GM13977 (cell line): ENCODE results near the gene AKR7A3.

Experiments
- DNase-seq: peaks from one replicate; pipeline ENCODE4 v3.0.0; 2012; ENCODE audit warnings: low spot score
- in situ Hi-C: fragments of 300-500 bp; cut with MboI; formaldehyde crosslinking; loops from one replicate; pipeline ENCODE4 v1.12.0; 2022; ENCODE audit warnings: low sequenced_read_pairs, low pct_unique_long_range_greater_than_20kb, mixed read lengths, inconsistent platforms; ENCODE audit not compliant: unreplicated experiment
- TF ChIP-seq, protein P1 (sequence below): IDR thresholded peaks from 2 replicates; pipeline ENCODE4 v1.5.1; 2012; ENCODE audit warnings: mild to moderate bottlenecking, control low read depth; ENCODE audit not compliant: insufficient read depth; ENCODE audit errors: extremely low read depth, missing control alignments

Gene AKR7A3

DNA sequence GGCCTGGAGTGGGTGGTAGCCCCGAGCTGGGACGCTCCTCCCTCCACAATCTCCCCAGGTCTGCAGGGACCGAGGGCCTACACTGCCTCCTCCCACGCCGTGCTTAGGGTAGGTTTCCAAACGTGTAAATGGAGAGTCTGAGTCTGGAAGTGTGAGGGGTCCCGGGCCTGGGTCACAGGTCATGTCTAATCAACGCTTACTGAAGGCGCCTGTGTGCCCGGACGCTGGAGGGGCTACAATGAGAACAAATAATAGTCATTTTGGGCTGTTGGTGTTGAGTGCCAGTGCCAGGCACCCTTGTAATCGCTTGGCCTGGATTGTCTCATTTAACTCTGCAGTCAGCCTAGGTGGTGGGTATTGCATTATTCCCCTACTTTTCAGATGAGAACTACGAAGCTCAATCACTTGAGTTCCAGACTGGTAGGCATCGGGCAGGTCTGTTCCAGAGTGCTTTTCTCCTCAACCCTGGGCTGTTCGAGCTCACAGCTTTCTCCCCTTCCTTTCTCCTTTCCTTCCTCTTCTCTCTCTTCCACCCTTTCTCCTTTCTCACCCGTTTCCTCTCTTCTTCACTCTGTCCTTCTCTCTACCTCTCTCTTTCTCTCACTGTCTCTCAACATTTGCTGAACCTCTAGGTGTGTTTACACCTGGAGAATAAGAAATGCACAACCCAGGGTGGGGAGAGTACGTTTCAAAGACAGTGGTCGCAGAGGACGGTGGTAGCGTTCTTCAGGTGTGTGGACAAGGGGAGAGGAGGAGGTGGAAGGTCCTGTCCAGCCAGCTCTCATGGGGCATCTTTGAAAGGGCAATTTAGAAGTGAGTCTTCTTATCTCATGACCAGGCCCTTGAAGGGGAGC, 24.4 kb upstream of the AKR7A3 start:
- in situ Hi-C loops, result no loop called here
- TF ChIP-seq, protein P1, sequence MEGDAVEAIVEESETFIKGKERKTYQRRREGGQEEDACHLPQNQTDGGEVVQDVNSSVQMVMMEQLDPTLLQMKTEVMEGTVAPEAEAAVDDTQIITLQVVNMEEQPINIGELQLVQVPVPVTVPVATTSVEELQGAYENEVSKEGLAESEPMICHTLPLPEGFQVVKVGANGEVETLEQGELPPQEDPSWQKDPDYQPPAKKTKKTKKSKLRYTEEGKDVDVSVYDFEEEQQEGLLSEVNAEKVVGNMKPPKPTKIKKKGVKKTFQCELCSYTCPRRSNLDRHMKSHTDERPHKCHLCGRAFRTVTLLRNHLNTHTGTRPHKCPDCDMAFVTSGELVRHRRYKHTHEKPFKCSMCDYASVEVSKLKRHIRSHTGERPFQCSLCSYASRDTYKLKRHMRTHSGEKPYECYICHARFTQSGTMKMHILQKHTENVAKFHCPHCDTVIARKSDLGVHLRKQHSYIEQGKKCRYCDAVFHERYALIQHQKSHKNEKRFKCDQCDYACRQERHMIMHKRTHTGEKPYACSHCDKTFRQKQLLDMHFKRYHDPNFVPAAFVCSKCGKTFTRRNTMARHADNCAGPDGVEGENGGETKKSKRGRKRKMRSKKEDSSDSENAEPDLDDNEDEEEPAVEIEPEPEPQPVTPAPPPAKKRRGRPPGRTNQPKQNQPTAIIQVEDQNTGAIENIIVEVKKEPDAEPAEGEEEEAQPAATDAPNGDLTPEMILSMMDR, result no peak
- peak; percentile 56 for DNase-seq

DNA sequence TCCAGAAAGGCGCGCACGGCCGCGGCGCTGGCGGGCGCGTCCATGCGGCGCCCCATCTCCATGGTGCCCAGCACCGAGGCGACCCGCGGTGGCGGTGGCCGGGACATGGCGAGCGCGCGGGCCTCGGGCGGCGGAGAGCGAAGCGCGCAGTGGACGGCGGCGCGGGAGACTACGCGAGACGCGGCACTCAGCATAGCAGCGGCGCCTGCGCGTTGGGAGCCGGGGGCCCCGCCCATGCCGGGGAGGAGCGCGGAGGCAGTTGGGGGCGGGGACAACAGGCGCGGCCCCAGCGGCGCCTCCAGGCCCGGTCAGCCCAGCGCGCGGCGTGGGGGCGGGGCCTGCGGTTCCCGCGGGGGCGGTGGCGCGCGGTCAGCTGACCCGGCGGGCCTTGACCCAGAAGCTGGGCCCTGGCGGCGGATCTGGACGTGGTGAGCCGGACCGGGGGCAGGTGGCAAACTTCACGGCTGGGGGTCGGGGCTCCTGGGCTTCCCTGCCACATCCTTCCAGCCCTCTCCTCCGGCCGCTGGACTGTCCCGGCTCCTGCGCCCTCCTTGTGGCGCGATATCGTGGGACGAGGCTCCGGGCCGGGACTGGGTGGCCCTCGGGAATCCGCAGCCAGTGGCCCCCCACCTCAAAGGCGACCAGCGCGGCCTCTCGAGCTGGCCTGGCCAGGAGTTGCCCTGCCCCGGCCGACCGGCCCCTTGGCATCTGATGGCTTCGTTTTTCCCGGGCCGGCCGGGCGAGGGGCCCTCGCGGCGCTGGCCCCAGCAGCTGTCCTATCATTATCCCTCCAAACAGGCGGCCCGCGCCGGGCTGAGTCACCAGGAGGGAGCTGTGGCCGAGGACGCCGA, 23.6 kb upstream of the AKR7A3 start, which contains the start of the genes AKR7A2 and SLC66A1:
AKR7A2 (minus strand) TSS at position 214 of the 851 bp plus-strand sequence; CDS start at position 194, 20 bp downstream.
SLC66A1 (plus strand) TSS at position 396 of the 851 bp plus-strand sequence. CDS start 5,352 bp downstream, outside the sequence.
- in situ Hi-C loops, result no loop called here
- peak; percentile 100 for DNase-seq
- TF ChIP-seq, protein P1, result no peak

DNA sequence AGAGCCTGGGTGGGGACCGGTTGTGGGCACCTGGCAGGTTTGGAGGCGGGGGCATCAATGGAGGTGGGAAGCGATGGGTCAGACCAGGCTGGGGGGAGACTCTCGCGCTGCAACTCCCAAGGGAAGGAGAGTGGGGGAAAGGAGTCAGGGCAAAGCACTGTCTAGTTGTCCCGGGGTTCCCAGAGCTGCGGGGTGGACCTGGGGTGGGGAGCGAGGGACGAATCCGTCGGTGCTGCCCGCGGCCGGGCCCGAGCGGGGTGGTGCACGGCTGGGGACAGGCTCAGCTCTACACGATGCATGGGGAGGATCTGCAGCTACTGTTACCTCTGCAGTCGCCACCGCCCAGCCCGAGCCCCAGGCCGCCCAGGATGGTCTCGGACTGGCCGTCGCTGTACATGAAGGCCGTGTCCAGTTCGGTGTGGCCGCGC, 22.9 kb upstream of the AKR7A3 start:
- TF ChIP-seq, protein P1, result no peak
- no peak for DNase-seq
- in situ Hi-C loops, result no loop called here

DNA sequence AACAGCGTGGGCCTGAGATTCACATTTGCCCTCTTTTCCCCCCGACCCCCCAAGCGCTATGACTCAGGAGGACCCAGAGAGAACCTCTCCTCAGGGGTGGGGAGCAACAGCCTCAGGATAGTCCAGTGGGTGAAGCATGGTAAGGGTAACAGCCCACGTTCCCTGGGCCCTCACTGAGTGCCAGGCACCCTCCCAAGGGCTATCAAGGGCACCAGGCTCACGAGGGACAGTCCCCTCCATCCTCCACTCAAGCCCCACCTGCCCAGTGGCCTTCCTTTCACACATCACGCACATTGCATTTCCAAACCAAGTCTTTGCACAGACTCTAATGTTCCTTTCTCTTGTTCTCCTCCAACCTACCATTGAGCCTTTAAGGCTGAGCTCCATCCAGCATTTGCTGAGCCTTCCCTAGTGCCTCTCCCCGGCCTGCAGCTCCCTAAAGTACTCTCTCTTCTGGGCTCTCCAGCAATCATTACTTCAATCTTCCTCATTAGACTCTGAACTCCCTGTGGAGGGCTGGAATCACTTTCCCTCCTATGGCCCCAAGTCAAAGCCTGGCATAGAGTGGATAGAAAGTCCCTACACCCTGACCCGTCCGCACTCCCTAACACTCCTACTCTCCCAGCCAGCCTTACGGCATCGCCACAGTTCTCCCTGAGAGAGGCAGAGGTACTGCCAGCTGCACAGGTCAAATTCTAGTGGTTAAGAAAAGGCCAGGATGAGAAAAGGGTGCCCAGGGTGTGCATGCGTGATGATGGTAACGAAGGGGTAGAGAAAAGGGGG, 22.3 kb upstream of the AKR7A3 start:
- TF ChIP-seq, protein P1, result no peak
- no peak for DNase-seq
- in situ Hi-C loops, result no loop called here

DNA sequence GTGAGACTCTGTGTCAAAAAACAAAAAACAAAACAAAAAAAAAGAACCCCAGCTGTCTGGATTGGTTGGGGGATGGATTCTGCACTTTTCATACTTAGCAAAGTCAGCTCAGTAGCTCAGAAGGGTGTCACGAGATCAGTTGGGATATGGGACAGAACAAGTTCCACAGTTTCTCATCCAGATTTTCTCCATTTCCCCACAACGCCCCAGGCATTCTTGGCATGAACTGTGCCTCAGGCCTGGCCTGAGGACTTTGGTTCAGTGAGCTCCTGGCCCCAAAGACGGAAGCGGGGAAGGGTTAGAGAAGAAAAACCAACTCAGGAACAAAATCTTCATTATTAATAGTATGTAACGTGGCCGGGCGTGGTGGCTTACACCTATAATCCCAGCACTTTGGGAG, 21.5 kb upstream of the AKR7A3 start:
- DNase-seq, result no peak
- TF ChIP-seq, protein P1, result no peak
- in situ Hi-C loops, result no loop called here
